Neutrophil (primary cell): ENCODE results near the gene SELENOW.

Source experiments
- H3K27ac ChIP-seq: fragments of 200-600 bp; sonication (generic); 2 replicates; pipeline ENCODE4 v1.5.1; 2016; ENCODE audit warnings: mild to moderate bottlenecking, moderate library complexity
- H3K27me3 ChIP-seq: fragments of 200-600 bp; sonication (generic); 2 replicates; pipeline ENCODE4 v1.6.0; 2016; ENCODE audit warnings: mild to moderate bottlenecking
- H3K36me3 ChIP-seq: fragments of 200-600 bp; sonication (generic); 2 replicates; pipeline ENCODE4 v1.5.1; 2017
- H3K4me1 ChIP-seq, 2 experiments: fragments of 200-600 bp in 1 of 2; sonication (generic) in 1 of 2; 1 replicate in 1 of 2; 2 replicates in 1 of 2; pipeline versions ENCODE4 v1.5.1 to v1.6.1; 2013 to 2016; ENCODE audit warnings: low read depth in 1 of 2, low read length in 1 of 2, mild to moderate bottlenecking in 1 of 2, moderate library complexity in 1 of 2; ENCODE audit not compliant: control insufficient read depth in 1 of 2, insufficient read depth in 1 of 2
- H3K4me3 ChIP-seq, 2 experiments: fragments of 200-600 bp in 1 of 2; sonication (generic) in 1 of 2; 1 replicate in 1 of 2; 2 replicates in 1 of 2; pipeline ENCODE4 v1.5.1; 2013 to 2016; ENCODE audit warnings: low read depth in 1 of 2, low read length in 1 of 2, mild to moderate bottlenecking in 1 of 2, moderate library complexity in 1 of 2
- H3K9me3 ChIP-seq: fragments of 200-600 bp; sonication (generic); 2 replicates; pipeline ENCODE4 v1.5.1; 2016
- CTCF ChIP-seq: fragments of 200-600 bp; sonication (generic); IDR thresholded peaks from 2 replicates; pipeline ENCODE4 v1.5.1; 2016; ENCODE audit warnings: antibody characterized with exemption

Gene SELENOW

GRCh38 chr19:47820410-47820809 lies 41.9 kb downstream of the SELENOW start:
- no peaks in the 10 kb centered on the region for H3K36me3 ChIP-seq
- no peak overlapping the region for H3K4me3 ChIP-seq
- peaks cover 38% of the 10 kb centered on the region for H3K27me3 ChIP-seq
- no peak overlapping the region for H3K27ac ChIP-seq
- no peaks in the 10 kb centered on the region for H3K4me1 ChIP-seq
- H3K9me3 ChIP-seq = no peaks in the 10 kb centered on the region
- no peak for TF ChIP-seq CTCF

GRCh38 chr19:47821460-47822020 lies 43.0 kb downstream of the SELENOW start, which contains the start of gene CRX:
Gene CRX, plus strand, starts transcription at chr19:47821937. Its CDS starts 12,507 bp downstream, at chr19:47834444.
- no peaks in the 10 kb centered on the region for H3K36me3 ChIP-seq
- peaks cover 38% of the 10 kb centered on the region for H3K27me3 ChIP-seq
- no peaks in the 10 kb centered on the region for H3K4me1 ChIP-seq
- no peaks in the 10 kb centered on the region for H3K9me3 ChIP-seq
- H3K27ac ChIP-seq = no peak within 1 kb of the TSS
- H3K4me3 ChIP-seq = no peak within 1 kb of the TSS
- TF ChIP-seq CTCF = no peak

GRCh38 chr19:47824396-47824795 lies 45.9 kb downstream of the SELENOW start:
- H3K27ac ChIP-seq = no peak overlapping the region
- no peak overlapping the region for H3K4me3 ChIP-seq
- H3K4me1 ChIP-seq = no peaks in the 10 kb centered on the region
- peaks cover 26% of the 10 kb centered on the region for H3K27me3 ChIP-seq
- H3K9me3 ChIP-seq = no peaks in the 10 kb centered on the region
- no peaks in the 10 kb centered on the region for H3K36me3 ChIP-seq
- no peak for TF ChIP-seq CTCF

- Histone ChIP-seq H3K9me3 (no peaks in the 10 kb centered on the region), H3K27me3 (peaks cover 4% of the 10 kb centered on the region), H3K36me3 (no peaks in the 10 kb centered on the region), H3K4me3 (no peak overlapping the region), H3K27ac (no peak overlapping the region), H3K4me1 (no peaks in the 10 kb centered on the region)
- TF ChIP-seq CTCF = no peak
Measured at GRCh38 chr19:47826800-47827199, 48.3 kb downstream of the SELENOW start.

GRCh38 chr19:47832723-47833122 lies 54.2 kb downstream of the SELENOW start:
- Histone ChIP-seq H3K4me3 (no peak overlapping the region), H3K4me1 (no peaks in the 10 kb centered on the region), H3K9me3 (no peaks in the 10 kb centered on the region), H3K36me3 (no peaks in the 10 kb centered on the region), H3K27me3 (no peaks in the 10 kb centered on the region), H3K27ac (no peak overlapping the region)
- TF ChIP-seq CTCF = no peak
